Pancreas (tissue), 10 donors: ENCODE results near the gene UVRAG. TPM values are rescaled to one million over a fixed set of nuclear protein-coding genes. Genes with fewer than 3 reads are reported as not detected.

Source experiments
- ATAC-seq, 4 donors: fragments of 200-7000 bp; cut with Tn5 transposase; one replicate each; pipeline versions ENCODE4 v1.8.0 to v1.9.1; 2020; ENCODE audit warnings: mild to moderate bottlenecking in 4 of 4, moderate library complexity in 4 of 4
- DNase-seq, 6 donors: peaks; one replicate each; pipeline ENCODE4 v3.0.0-alpha.2; 2020
- FAIRE-seq: peaks from 2 replicates; lab custom pipeline; 2012; peaks lifted over from hg19 to GRCh38; lab: Jason Lieb, UNC
- H3K27ac ChIP-seq, 4 donors: fragments of 200-600 bp; sonication (generic); 1 replicate in 3 of 4; 2 replicates in 1 of 4; pipeline versions ENCODE4 v1.5.0 to v1.8.0; 2020
- H3K27me3 ChIP-seq, 4 donors: fragments of 200-600 bp; one replicate each; pipeline ENCODE4 v1.8.0; 2021
- H3K36me3 ChIP-seq, 3 donors: fragments of 200-600 bp; sonication (generic) in 1 of 3; one replicate each; pipeline versions ENCODE4 v1.5.0 to v1.8.0; 2020 to 2021
- H3K4me1 ChIP-seq, 3 donors: fragments of 200-600 bp; one replicate each; pipeline ENCODE4 v1.8.0; 2021
- H3K4me3 ChIP-seq, 4 donors: fragments of 200-600 bp; sonication (generic) in 2 of 4; one replicate each; pipeline versions ENCODE4 v1.5.0 to v1.8.0; 2020 to 2021
- H3K9me3 ChIP-seq, 4 donors: fragments of 200-600 bp; one replicate each; pipeline ENCODE4 v1.8.0; 2021
- CTCF ChIP-seq, 4 donors: fragments of 200-600 bp; sonication (generic) in 3 of 4; IDR thresholded peaks; one replicate each; pipeline versions ENCODE4 v1.5.0 to v1.8.0; 2021; ENCODE audit warnings: antibody characterized with exemption in 4 of 4
- WGBS, 2 donors: extraction: QIAGEN DNeasy Blood & Tissue Kit; methylation state at CpG; one replicate each; pipeline ENCODE4 v1.1.7; 2013; 5-methylcytosine and 5-hydroxymethylcytosine counted together
- intact Hi-C, 3 donors: fragments of 100-400 bp; cut with DNase I; formaldehyde crosslinking; loops; one replicate each; pipeline versions ENCODE4 v1.11.1 to v1.14.2; 2022
- polyA plus RNA-seq, 2 donors: library from polyadenylated mRNA; stranded (reverse); fragments of 200-250 nt; gene quantifications; one replicate each; pipeline ENCODE4 v1.2.3, GENCODE V29; 2013
- total RNA-seq, 6 donors: library from RNA; stranded (reverse); fragmentation: NEBNext Ultra II Directional in 4 of 6; extraction: Animal tissue kit (Norgen Biotek cat#: 25700) in 4 of 6; gene quantifications; one replicate each; pipeline versions ENCODE4 v1.2.1 to v1.2.4, GENCODE V29; 2021 to 2023
- donor health status: healthy with polysubstance abuse.
- donor health status: DM: no; HTN: no; CAD: no; lungs with moderate emphysema.
- donor health status: DM: no; HTN: no; CAD: no.
- donor health status: control.
- donor health status: control.
- donor health status: Bipolar disorder and iron deficiency.
- donor health status: DM: yes; HTN: yes; CAD: no.
- donor health status: DM: no; HTN: no; CAD: no.
- donor health status: DM: no; HTN: no; CAD: no.
- donor health status: DM: yes; HTN: yes; CAD: no.

The UVRAG gene
- total and polyA plus RNA-seq, 8 donors = 3.3 to 17.2 (median 7.6) TPM

DNA sequence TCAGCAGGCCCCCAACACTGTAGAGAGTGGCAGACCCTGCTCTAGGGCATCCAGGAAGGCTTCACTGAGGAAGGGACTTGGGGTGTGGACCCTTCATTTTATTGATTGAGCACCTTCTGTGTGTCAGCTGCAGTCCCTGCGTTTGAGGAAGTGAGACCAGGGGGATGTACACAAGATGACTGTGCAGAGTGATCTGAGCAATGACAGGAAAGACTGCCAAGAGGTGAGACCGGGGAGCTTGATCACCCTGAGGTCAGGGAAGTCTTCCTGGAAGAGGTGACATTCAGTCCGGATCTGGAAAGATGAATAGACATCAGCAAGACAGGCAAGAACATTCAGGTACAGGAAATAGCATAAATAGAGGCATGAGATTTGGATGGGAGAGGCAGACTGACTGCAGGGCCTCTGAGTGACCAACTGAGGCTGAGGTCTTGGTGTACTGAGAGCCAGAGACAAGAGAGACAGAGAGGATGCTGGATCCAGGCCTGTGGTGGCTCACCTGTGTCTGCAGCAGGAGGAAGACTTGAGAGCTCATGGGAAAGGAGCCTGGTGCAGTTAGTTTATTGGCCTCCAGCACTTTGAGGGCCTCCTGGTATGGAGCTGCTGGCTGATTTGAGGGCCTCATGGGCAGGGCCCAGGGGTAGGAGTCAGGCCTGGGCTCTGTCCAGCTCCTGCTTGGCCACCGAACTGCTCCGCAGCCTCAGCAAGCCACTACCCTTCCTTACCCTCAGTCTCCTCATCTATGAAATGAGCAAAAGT, 41.2 kb upstream of the UVRAG start:
- H3K9me3 ChIP-seq = no peaks in the 10 kb centered on the region
- ATAC-seq (no peak), DNase-seq (peak in 1 of 6 donors; percentile 16), FAIRE-seq (no peak)
- no peak overlapping the region for H3K4me3 ChIP-seq
- no peak for TF ChIP-seq CTCF (IDR thresholded peaks at IDR 0.05)
- peaks cover 0 to 4% (median 0%) of the 10 kb centered on the region in 3 donors for H3K4me1 ChIP-seq
- intact Hi-C loops = no loop called here
- 80 to 81% methylated on average over 5 of the region's 5 CpGs for WGBS, 2 donors
- no peaks in the 10 kb centered on the region for H3K27me3 ChIP-seq
- no peaks in the 10 kb centered on the region for H3K36me3 ChIP-seq
- no peak overlapping the region for H3K27ac ChIP-seq

DNA sequence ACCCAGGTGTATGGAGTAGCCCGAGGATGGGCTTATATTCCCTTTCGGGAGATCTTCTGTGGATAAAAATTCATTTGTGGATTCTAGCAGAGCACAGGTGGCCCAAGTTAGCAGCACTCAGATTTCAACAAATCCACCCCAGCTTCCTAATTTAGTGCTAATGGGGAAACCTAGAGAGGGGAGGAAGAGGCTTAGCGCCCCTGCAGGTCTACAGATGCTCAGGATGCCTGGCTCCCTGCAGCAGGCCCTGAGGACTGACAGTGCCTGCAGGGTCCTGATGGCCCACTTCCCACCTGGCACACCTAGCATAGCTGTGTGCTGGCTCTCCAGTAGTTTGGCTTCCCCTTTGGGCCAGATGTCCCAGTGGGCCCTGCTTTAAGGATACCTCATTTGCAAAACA, 40.0 kb upstream of the UVRAG start:
- H3K36me3 ChIP-seq = no peaks in the 10 kb centered on the region
- no peak overlapping the region for H3K27ac ChIP-seq
- no peaks in the 10 kb centered on the region for H3K9me3 ChIP-seq
- DNase-seq (peak in 1 of 6 donors; percentile 13), ATAC-seq (no peak), FAIRE-seq (no peak)
- intact Hi-C loops = no loop called here
- H3K4me1 ChIP-seq = no peaks in the 10 kb centered on the region
- H3K27me3 ChIP-seq = no peaks in the 10 kb centered on the region
- H3K4me3 ChIP-seq = no peak overlapping the region
- WGBS, 2 donors = 91 to 97% methylated on average over 3 of the region's 3 CpGs
- TF ChIP-seq CTCF (IDR thresholded peaks at IDR 0.05) = no peak

DNA sequence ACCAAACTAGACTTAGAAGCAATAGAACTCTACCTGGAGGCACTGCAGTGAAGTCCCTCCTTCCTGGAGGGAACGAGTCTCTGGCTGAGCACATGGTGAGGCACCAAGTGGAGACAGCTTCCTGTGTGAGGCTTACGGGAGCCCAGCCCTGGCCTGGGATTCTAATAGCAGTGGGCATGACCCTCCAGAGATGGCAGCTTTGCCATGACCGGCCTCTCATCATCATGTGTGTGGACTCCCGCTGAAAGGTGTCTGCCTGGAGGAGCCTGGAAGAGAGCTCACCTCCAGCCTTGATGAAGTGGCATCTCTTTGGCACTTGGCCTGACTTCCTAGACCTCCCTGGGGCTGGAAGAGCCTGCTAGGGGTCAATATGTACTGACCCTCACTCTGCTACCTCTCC, 38.5 kb upstream of the UVRAG start:
- intact Hi-C loops = no loop called here
- ATAC-seq = no peak

GRCh38 chr11:75777461-75778110, 37.4 kb upstream of the UVRAG start:
- no peak for TF ChIP-seq CTCF (IDR thresholded peaks at IDR 0.05)
- H3K27ac ChIP-seq = no peak overlapping the region
- DNase-seq = peak in 1 of 6 donors; percentile 26
- 93 to 96% methylated on average over 13 of the region's 13 CpGs for WGBS, 2 donors
- peak in 1 of 4 donors; percentile 55 for ATAC-seq
- H3K4me1 ChIP-seq = no peaks in the 10 kb centered on the region
- no peak for FAIRE-seq
- intact Hi-C loops = no loop called here
- no peaks in the 10 kb centered on the region for H3K9me3 ChIP-seq
- H3K36me3 ChIP-seq = no peaks in the 10 kb centered on the region
- H3K27me3 ChIP-seq = no peaks in the 10 kb centered on the region
- H3K4me3 ChIP-seq = no peak overlapping the region

More for the DNA sequence above, 38.5 kb upstream of the UVRAG start:
- Histone ChIP-seq H3K4me1 (no peaks in the 10 kb centered on the region), H3K27me3 (no peaks in the 10 kb centered on the region), H3K9me3 (no peaks in the 10 kb centered on the region), H3K4me3 (no peak overlapping the region), H3K27ac (no peak overlapping the region), H3K36me3 (no peaks in the 10 kb centered on the region)
- 86 to 92% methylated on average over 4 of the region's 4 CpGs for WGBS, 2 donors
- FAIRE-seq = no peak
- peak in 1 of 6 donors; percentile 20 for DNase-seq
- no peak for TF ChIP-seq CTCF (IDR thresholded peaks at IDR 0.05)

- Histone ChIP-seq H3K4me3 (no peak overlapping the region), H3K27ac (no peak overlapping the region), H3K27me3 (no peaks in the 10 kb centered on the region), H3K4me1 (no peaks in the 10 kb centered on the region), H3K36me3 (no peaks in the 10 kb centered on the region), H3K9me3 (no peaks in the 10 kb centered on the region)
- TF ChIP-seq CTCF (IDR thresholded peaks at IDR 0.05) = no peak
- ATAC-seq (no peak), DNase-seq (peak in 1 of 6 donors; percentile 19), FAIRE-seq (no peak)
- intact Hi-C loops = no loop called here
- 91 to 96% methylated on average over 5 of the region's 5 CpGs for WGBS, 2 donors
Observed at GRCh38 chr11:75778962-75779361, 36.0 kb upstream of the UVRAG start.
